HL-60 (cell line): ENCODE results near the gene CADM1.

Source experiments
- CTCF ChIP-seq: IDR thresholded peaks from one replicate; pipeline ENCODE4 v1.5.1; 2011; ENCODE audit warnings: low read length, control low read depth, inconsistent platforms; ENCODE audit not compliant: insufficient read depth
- SPI1 ChIP-seq: IDR thresholded peaks from 2 replicates; pipeline ENCODE4 v1.6.1; 2012; ENCODE audit warnings: low read depth, mild to moderate bottlenecking, borderline replicate concordance

DNA sequence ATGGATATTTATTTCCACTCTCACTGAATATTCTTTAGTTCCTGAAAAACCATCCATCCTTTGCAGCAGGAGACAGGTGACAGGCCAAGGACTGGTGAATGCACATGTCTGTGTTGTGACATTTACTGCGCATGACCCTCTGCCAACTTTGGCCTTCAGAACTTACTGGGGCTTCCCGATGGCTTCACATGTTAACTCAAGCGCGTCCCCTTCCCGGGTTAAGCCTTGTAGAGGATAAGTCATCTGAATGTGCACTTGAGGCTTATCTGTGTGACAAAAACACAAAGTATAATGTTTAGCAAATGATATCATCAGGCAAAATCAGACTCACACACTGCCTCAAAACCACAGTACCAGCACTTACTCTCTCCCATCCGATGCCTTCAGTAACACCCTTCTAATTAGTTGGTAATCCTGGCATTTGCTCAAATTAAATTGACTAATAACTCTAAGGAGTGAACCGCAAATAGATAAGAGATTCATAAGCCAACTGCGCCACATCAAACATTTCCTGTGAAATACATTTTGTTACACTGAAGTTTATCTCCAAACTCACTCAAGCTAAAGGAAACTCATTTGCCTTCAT is 286.4 kb downstream of the CADM1 start:
- TF ChIP-seq CTCF (no peak), SPI1 (no peak)
